Dermis microvascular lymphatic vessel endothelial cell (primary cell): ENCODE measurements around the gene CMPK2. TPM values are rescaled to one million over a fixed set of nuclear protein-coding genes. Genes with fewer than 3 reads are reported as not detected.
"Not testable (repeated sequence)": the region's sequence is repeated elsewhere in the genome, so short reads cannot be mapped to it uniquely, and the experiment has no call there.

Experiments
- DNase-seq, 2 donors: peaks; one replicate each; pipeline versions ENCODE4 v3.0.0 to v3.0.0-alpha.2; 2010; ENCODE audit warnings: low read depth in 2 of 2
- total RNA-seq: library from RNA; depleted of rRNA; stranded (reverse); fragments of >200 nt; gene quantifications from 2 replicates; pipeline ENCODE4 v1.2.1, GENCODE V29; 2014

The CMPK2 gene, protein sequence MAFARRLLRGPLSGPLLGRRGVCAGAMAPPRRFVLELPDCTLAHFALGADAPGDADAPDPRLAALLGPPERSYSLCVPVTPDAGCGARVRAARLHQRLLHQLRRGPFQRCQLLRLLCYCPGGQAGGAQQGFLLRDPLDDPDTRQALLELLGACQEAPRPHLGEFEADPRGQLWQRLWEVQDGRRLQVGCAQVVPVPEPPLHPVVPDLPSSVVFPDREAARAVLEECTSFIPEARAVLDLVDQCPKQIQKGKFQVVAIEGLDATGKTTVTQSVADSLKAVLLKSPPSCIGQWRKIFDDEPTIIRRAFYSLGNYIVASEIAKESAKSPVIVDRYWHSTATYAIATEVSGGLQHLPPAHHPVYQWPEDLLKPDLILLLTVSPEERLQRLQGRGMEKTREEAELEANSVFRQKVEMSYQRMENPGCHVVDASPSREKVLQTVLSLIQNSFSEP
- 0.64 and 0.89 TPM in 2 replicates for total RNA-seq

DNA sequence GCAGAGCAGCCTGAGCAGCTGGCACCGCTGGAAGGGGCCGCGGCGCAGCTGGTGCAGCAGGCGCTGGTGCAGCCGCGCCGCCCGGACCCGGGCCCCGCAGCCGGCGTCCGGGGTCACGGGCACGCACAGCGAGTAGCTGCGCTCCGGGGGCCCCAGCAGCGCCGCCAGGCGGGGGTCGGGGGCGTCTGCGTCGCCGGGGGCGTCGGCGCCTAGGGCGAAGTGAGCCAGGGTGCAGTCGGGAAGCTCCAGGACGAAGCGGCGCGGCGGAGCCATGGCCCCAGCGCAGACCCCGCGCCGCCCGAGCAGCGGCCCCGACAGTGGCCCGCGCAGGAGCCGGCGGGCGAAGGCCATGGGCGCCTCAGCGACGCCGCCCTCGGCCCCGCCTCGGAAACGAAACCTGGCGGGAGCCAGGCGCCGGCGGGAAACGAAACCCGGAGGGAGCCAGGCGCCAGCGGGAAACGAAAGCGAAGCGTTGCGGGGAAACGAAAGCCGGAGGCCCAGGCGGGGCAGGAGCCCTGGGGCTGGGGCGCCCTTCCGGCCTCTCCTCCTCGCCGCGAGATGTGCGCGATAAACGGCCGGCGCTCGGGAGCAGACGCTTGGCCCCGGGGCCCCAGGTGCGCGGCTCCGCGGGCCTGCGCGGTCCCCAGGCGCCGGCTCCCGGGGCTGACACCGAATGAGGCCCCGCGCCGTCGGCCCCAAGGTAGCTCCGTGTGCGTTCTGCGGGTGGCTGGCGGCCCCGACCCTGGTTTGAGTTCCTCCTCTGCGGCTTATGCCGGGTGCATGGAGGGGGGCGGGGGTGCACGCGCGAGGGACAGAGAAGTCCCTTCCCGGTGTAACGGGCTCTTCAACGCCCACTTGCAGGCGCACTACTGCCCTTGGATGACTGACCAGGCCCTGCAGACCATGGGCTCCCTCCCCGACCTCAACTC lies at the start of gene CMPK2:
Gene CMPK2, minus strand, starts transcription at position 562 of the 929 bp plus-strand sequence. Its CDS starts 211 bp downstream, at position 351.
- peak in 1 of 2 donors; percentile 19 for DNase-seq

DNA sequence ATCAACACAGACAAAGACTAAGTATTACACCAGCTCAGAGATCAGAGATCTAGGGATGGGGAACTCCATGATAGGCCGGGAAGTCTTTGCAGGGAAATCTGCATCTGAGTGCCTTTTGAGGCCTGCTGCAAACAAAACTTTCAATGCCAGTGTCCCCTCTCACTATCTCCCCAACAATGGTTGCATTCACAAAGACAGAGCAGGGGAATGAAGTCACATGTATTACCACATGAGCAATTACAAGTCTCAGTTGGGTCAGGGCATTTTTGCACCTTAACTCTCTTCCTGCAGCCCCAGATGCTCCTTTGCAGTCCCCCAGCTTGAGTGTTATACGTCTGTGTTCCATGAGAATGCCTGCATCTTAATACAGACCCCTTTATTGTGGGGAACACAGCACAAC lies 49.7 kb upstream of the CMPK2 start:
- no peak for DNase-seq

DNA sequence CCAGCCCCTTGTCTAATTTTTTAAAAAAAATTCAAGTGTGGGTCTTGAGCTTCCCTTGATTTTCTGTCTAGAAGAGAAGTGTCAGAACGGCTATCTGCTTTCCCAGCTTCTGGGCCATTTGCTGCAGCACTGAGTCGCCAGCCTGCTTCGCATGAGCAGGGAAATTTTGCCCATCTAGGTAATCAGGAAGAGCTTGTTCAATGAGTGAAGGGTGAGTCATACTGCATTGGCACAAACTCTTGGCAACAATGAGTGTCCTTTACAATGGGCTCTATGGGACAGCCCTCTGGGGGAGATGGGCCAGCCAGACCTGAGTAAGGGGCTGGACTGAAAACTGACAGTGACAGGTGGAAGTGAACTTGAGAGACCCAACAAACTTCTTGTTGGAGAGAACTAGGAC lies 49.1 kb upstream of the CMPK2 start:
- DNase-seq = peak; percentile 78 to 82

- no peak for DNase-seq
These were observed 47.9 kb upstream of the CMPK2 start for GRCh38 chr2:6913415-6914157.

DNA sequence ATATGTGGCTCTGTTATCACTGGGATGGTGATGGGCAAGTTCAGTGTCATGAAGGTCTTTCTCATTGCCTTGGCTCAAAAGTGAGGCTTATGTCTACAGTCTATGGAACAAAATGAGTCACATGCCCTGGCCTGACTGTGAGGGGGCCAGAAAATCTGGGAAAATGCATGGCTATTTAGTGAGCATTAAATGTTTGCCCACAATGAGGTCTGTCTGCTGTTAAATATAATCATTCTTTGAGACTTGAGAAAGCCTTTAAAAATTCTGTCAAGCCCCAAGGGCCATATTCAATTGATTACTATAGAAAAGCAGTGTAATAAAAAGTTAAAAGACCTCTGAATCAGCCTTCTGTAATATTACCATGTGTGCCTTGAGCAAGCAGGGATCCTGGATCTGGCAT lies 46.0 kb upstream of the CMPK2 start:
- DNase-seq = no peak

DNA sequence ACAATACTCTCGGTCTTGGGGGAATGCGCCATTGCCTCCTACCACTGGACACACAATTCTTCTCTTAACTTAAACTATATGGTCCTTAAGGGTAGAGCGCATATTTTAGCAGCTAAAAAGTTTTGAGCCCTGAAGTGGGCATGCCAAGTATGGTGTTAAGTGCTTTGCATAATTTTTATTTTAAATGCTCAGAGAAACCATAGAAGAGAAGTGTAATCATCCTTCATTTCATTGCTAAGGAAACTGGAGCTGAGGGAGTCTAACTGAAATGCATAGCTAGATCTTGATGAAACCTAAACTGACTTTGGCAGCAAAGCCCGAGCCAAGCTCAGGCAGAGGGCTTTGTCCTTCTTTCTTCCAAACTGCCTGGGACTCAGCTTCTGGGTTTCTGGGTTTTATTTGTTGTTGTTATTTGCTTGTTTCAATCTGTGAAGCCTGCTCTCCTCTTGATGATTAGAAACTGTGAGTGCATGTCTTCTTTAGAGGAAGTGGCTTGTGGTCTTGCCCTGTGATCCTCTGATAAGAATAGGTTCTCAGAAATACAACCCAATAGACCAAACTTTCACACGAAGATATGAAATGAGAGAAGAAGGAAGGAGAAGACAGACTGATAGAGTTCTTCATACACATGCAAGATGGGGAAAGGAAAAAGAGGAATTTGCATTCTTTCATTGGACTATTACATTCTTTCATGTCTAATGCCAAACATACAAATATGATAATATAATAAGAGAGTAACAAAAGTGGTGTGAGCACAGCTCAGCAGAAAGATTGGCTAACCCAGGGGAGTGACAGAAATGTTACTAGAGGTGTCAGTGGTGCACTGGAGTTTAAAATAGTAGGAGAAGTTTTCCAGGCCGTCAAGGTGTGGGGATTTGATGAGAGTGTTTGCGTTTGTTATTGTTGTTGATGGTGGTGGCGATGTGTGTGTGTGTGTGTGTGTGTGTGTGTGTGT lies 44.0 kb upstream of the CMPK2 start:
- no peak for DNase-seq

DNA sequence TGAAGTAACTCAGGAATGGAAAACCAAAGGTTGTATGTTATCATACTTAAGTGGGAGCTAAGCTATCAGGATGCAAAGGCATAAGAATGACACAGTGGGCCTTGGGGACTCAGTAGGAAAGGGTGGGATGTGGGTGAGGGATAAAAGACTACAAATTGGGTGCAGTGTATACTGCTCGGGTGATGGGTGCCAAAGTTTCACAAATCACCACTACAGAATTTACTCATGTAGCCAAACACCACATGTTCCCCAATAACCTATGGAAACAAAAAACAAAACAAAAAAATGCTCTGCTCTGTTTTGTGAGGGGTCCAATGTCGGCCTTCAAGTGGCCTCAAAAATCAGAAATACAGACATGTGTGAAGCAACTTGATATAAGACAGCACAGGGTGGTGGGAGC lies 42.6 kb upstream of the CMPK2 start:
- no peak for DNase-seq

DNA sequence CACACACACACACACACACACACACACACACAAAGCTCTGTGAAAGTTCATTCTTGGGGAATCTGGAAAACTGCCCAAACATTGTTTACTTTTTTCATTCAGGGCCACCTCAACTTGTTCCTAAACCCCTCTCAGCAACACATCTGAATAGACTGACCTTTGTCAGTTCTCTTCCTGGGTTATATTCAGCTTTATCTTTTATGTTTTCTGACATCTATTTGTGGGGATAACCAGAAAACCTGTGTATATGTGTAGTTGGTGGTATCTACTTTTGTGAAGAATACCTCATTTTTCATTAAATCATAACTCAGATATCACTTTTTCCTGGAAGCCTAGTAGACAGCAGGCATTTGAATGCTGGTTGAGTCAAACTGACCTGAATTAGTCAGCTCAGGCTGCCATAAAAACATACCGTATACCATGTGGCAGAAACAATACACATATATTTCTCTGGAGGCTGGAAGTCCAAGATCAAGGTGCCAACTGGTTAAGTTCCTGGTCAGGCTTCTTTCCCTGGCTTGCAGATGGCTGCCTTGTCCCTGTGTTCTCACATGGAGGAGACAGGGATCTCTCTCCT lies 40.5 kb upstream of the CMPK2 start:
- DNase-seq = peak in 1 of 2 donors; percentile 28

GRCh38 chr2:6905668-6906067 lies 40.0 kb upstream of the CMPK2 start:
- DNase-seq = no peak

DNA sequence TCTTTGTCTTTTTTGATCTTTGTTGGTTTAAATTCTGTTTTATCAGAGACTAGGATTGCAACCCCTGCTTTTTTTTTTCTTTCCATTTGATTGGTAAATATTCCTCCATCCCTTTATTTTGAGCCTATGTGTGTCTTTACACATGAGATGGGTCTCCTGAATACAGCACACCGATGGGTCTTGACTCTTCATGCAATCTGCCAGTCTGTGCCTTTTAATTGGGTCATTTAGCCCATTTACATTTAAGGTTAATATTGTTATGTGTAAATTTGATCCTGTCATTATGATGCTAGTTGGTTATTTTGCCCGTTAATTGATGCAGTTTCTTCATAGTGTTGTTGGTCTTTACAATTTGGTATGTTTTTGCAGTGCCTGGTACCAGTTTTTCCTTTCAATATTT lies 36.9 kb upstream of the CMPK2 start:
- not testable (repeated sequence) for DNase-seq

DNA sequence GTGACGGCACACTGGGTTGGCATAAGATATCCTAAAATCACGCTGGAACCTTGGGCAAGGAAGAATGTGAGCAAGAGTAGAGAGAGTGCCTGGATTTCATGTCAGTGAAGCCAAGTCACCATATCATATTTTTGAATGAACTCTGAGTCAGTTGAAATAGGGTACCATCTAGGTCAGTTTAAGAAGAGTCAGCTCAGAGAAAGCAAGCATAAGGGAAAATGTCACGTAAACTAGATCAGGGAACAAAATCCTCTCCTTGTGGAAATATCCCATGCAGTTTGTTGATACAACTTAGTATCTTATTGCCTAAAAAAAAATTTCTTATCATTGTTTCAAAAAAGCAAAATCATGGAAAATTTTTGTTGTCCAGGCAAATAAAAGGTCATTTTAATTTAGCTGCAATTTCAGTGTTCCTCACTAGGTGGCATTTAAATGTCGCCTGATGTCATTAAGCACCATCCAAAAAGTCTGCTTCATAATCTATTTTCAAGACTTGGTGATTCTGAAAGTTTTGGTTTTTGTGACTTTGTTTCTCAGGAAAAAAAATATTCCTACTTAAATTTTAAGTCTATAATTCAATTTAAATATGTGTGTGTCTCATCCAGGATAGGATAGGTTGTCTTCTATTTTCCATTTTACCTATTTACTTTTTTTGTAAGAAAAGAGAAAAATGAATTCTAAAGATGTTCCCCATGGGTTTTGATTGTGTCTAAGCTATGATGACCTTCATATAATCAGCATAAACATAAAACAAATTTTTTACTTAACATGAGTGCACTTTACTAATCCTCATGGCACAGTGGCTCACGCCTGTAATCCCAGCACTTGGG lies 31.4 kb upstream of the CMPK2 start:
- DNase-seq = peak; percentile 51 to 70

GRCh38 chr2:6893876-6894482 lies 28.3 kb upstream of the CMPK2 start:
- no peak for DNase-seq

GRCh38 chr2:6888724-6889123 lies 23.0 kb upstream of the CMPK2 start:
- DNase-seq = no peak

- DNase-seq = no peak
These were observed 22.1 kb upstream of the CMPK2 start for GRCh38 chr2:6887751-6888192.

DNA sequence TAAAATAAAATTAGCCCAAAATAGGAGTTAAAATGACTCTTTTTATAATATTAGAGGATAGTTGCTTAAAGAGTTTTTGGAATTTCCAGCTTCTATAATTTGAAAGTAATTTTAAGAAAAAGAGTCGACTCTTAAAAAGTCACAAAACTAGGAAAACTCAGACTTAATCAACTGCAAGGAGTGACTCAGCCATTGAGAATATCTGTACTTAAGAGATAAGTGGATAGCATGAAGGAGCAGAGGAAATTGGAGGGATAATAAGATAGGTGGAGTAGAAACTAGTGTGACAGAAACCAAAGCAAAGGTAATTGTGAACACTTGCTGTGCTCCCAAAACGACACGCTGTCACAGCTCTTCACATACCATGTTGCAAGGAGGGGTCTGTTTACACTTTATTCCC lies 20.3 kb upstream of the CMPK2 start:
- DNase-seq = no peak

- no peak for DNase-seq
These were observed 19.8 kb upstream of the CMPK2 start for GRCh38 chr2:6885551-6885950.

- DNase-seq = no peak
These were observed 17.9 kb upstream of the CMPK2 start for GRCh38 chr2:6883448-6884122.

DNA sequence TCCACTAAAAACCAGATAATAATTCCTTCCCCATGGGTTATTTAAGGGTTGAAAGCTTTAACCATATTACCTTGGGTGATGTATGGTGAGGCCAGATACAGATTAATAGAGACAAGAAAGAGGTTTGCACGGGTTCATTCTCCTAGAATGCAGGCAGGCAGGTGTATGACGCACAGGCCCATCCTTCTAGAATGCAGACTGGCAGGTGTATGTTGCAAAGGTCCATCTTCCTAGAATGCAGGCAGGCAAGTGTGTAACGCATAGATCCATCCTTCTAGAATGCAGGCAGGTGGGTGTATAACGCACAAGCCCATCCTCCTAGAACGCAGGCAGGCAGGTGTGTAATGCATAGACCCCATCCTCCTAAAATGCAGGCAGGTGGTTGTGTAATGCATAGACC lies 15.8 kb upstream of the CMPK2 start:
- DNase-seq = no peak
